ENCODE results near the gene PTPRD. TPM values are rescaled to one million over a fixed set of nuclear protein-coding genes. Genes with fewer than 3 reads are reported as not detected.
"Not testable (repeated sequence)": the region's sequence is repeated elsewhere in the genome, so short reads cannot be mapped to it uniquely, and the experiment has no call there.

The PTPRD gene
- polyA plus RNA-seq, 1 donor from 2014 or later: not detected

GRCh38 chr9:10562581-10563343 lies 50.0 kb downstream of the PTPRD start:
- Mint-ChIP-seq H3K4me3 (no peak overlapping the region), H3K9me3 (peaks cover 1 to 10% (median 3%) of the 10 kb centered on the region in 3 donors), H3K36me3 (no peaks in the 10 kb centered on the region), H3K27ac (no peak overlapping the region), H3K27me3 (no peaks in the 10 kb centered on the region), H3K4me1 (no peaks in the 10 kb centered on the region)

DNA sequence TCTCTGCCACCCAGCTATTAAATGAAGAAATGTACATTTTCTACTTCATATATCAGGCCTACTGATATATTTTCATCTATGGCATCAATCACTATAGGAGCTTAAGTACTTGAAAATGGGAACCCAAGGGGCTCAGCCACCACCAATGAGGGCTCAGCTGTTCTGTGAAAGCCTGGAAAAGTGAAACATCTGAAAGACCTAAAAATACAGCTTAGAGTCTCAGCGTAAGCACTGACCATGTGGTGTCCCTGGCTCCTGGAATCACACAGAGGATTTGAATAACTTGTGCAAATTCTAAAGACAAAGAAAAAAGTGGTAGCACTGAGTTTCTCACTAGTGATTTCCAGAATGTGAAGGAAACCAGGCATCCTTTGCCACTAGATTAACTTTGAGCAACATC lies 64.5 kb downstream of the PTPRD start:
- Mint-ChIP-seq H3K27me3 (no peaks in the 10 kb centered on the region), H3K27ac (no peak overlapping the region), H3K4me3 (no peak overlapping the region), H3K9me3 (peaks cover 0 to 4% (median 4%) of the 10 kb centered on the region in 3 donors), H3K36me3 (no peaks in the 10 kb centered on the region), H3K4me1 (no peaks in the 10 kb centered on the region)

DNA sequence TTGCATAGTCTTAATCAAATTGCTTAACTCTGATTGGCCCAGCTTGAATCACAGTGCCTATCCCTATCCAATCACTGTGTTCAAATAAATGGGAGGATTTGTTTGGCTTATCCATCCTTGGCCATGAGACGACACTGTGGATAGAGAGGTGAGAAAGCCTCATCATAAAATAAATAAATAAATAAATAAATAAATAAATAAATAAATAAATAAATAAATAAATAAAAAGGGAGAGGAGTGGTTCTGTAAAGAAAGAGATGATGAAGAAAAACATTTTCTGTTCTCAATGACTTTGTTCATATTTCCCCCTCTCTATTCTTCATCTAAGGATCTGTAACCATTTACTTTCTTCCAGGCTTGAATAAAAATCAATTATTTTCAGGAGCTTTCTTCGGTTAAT lies 74.7 kb downstream of the PTPRD start:
- Mint-ChIP-seq H3K27me3 (no peaks in the 10 kb centered on the region), H3K4me3 (no peak overlapping the region), H3K36me3 (no peaks in the 10 kb centered on the region), H3K4me1 (no peaks in the 10 kb centered on the region), H3K9me3 (peaks cover 0 to 5% (median 3%) of the 10 kb centered on the region in 3 donors), H3K27ac (no peak overlapping the region)

GRCh38 chr9:10534850-10535249 lies 78.0 kb downstream of the PTPRD start:
- H3K27ac Mint-ChIP-seq: no peak overlapping the region
- no peaks in the 10 kb centered on the region for H3K27me3 Mint-ChIP-seq
- no peaks in the 10 kb centered on the region for H3K4me1 Mint-ChIP-seq
- H3K4me3 Mint-ChIP-seq: no peak overlapping the region
- no peaks in the 10 kb centered on the region for H3K36me3 Mint-ChIP-seq
- H3K9me3 Mint-ChIP-seq: peaks cover 0 to 2% (median 0%) of the 10 kb centered on the region in 3 donors

DNA sequence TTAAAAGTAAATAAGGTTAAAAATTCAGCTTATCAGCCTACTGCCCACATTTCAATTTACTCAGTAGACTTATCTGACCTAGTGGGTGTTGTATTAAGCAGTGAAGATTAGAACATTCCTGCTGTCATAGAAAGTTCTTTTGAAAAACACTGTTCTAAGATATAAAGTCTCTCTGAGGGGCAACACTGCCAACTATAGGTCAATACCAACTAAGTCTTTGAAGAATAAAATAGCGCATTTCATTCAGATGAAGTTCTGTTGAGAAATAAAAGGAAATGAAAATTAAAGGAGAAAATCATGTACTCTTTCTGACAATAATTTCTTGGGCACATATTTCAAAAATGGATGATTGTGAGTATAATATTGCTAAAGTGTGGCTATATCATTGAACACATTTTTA lies 86.8 kb downstream of the PTPRD start:
- Mint-ChIP-seq H3K4me3 (no peak overlapping the region), H3K9me3 (peaks cover 0 to 5% (median 0%) of the 10 kb centered on the region in 3 donors), H3K27ac (no peak overlapping the region), H3K27me3 (no peaks in the 10 kb centered on the region), H3K4me1 (no peaks in the 10 kb centered on the region), H3K36me3 (no peaks in the 10 kb centered on the region)

- Mint-ChIP-seq H3K36me3 (no peaks in the 10 kb centered on the region), H3K4me1 (no peaks in the 10 kb centered on the region), H3K27ac (no peak overlapping the region), H3K27me3 (no peaks in the 10 kb centered on the region), H3K9me3 (peaks cover 0 to 8% (median 0%) of the 10 kb centered on the region in 3 donors), H3K4me3 (no peak overlapping the region)
These were observed 89.6 kb downstream of the PTPRD start for GRCh38 chr9:10523164-10523563.

- H3K4me1 Mint-ChIP-seq: no peaks in the 10 kb centered on the region
- H3K27me3 Mint-ChIP-seq: no peaks in the 10 kb centered on the region
- no peak overlapping the region for H3K27ac Mint-ChIP-seq
- no peak overlapping the region for H3K4me3 Mint-ChIP-seq
- no peaks in the 10 kb centered on the region for H3K36me3 Mint-ChIP-seq
- H3K9me3 Mint-ChIP-seq: peaks cover 0 to 8% (median 2%) of the 10 kb centered on the region in 3 donors
These were observed 100.7 kb downstream of the PTPRD start for GRCh38 chr9:10512144-10512543.

- H3K27me3 Mint-ChIP-seq: no peaks in the 10 kb centered on the region
- no peak overlapping the region for H3K4me3 Mint-ChIP-seq
- H3K4me1 Mint-ChIP-seq: no peaks in the 10 kb centered on the region
- H3K36me3 Mint-ChIP-seq: no peaks in the 10 kb centered on the region
- no peak overlapping the region for H3K27ac Mint-ChIP-seq
- H3K9me3 Mint-ChIP-seq: peaks cover 2 to 15% (median 8%) of the 10 kb centered on the region in 3 donors
These were observed 123.9 kb downstream of the PTPRD start for GRCh38 chr9:10488937-10489336.

DNA sequence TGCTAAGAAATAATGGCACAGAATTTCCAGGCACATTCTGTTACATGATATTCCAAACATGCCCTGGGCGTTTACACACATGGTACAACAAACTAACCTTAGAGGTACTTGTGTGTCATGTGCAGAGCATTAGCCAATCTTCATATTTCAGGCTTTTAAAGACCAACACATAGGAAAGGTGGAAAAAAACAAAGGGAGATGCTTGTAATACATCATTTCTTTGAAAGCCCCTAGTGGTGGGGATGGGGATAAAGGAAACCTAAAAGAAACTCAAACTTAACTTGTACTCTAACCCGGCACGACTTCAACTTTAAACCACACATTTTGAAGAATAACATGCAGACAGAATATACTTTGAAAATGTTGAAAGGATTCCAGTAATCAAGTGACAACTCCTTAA lies 133.6 kb downstream of the PTPRD start:
- H3K4me1 Mint-ChIP-seq: peaks cover 0 to 1% (median 0%) of the 10 kb centered on the region in 3 donors
- H3K4me3 Mint-ChIP-seq: no peak overlapping the region
- H3K36me3 Mint-ChIP-seq: no peaks in the 10 kb centered on the region
- H3K27ac Mint-ChIP-seq: no peak overlapping the region
- peaks cover 0 to 13% (median 13%) of the 10 kb centered on the region in 3 donors for H3K9me3 Mint-ChIP-seq
- no peaks in the 10 kb centered on the region for H3K27me3 Mint-ChIP-seq

GRCh38 chr9:10449201-10449617 lies 163.6 kb downstream of the PTPRD start:
- H3K9me3 Mint-ChIP-seq, H3K4me3 Mint-ChIP-seq, H3K36me3 Mint-ChIP-seq, H3K27ac Mint-ChIP-seq, H3K4me1 Mint-ChIP-seq, H3K27me3 Mint-ChIP-seq: not testable (repeated sequence)

DNA sequence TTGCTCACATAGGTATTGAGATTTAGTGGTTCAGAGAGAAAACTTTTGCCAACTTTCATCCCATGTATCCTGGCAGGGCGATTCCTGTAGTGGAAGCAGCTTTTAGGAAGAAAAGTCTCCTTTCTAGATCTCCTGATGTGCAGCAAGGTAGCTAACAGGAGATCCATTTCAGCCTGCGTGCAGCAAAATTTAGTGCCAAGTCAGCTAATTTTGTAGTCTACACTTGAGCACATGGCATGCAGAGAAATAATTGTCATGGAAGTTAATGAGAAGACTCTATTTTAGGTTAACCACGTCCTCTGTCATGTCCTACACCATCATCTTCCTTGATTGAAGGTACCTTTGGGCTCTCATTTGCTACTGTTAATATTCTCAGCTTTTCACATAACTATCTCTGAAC lies 165.8 kb downstream of the PTPRD start:
- Mint-ChIP-seq H3K4me1 (no peaks in the 10 kb centered on the region), H3K27ac (no peak overlapping the region), H3K27me3 (no peaks in the 10 kb centered on the region), H3K4me3 (no peak overlapping the region), H3K36me3 (no peaks in the 10 kb centered on the region), H3K9me3 (peaks cover 0 to under 1% (median 0%) of the 10 kb centered on the region in 3 donors)

GRCh38 chr9:10443868-10444204 lies 169.0 kb downstream of the PTPRD start:
- H3K4me1 Mint-ChIP-seq: peaks cover 0 to 1% (median 0%) of the 10 kb centered on the region in 3 donors
- no peak overlapping the region for H3K27ac Mint-ChIP-seq
- H3K36me3 Mint-ChIP-seq: no peaks in the 10 kb centered on the region
- no peak overlapping the region for H3K4me3 Mint-ChIP-seq
- H3K9me3 Mint-ChIP-seq: no peaks in the 10 kb centered on the region
- H3K27me3 Mint-ChIP-seq: no peaks in the 10 kb centered on the region

DNA sequence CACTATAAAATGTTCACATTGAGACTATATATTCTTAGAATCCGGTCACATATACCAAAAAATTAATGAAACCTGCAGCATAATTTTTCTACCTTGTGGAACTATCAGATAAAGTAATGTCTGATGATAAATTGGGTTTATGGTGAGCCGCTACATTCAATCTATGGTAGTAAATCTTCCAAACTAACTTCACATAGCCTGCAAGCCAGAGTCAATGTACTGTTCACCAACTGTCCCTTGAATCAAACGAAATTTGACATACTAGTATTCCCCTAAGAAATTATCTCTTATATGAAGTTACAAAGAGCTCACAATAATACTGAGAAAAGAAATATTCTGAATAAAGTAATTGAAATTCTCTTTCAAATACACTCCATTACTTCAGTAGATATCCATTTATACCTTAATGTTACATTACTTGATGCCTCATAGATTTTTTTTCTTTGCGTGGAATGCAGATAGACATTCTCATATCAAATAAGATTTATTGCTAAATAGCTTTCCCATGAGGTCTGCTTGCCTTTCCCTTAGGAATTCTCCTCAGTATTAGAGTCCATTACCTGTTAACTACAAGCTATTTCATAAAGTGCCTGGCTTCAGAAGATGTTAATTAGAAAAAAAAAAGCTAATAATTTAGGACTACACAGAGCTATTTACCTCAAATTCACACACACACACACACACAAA lies 169.5 kb downstream of the PTPRD start:
- no peaks in the 10 kb centered on the region for H3K9me3 Mint-ChIP-seq
- H3K36me3 Mint-ChIP-seq: no peaks in the 10 kb centered on the region
- H3K4me3 Mint-ChIP-seq: no peak overlapping the region
- H3K4me1 Mint-ChIP-seq: peaks cover 0 to 1% (median 0%) of the 10 kb centered on the region in 3 donors
- no peak overlapping the region for H3K27ac Mint-ChIP-seq
- H3K27me3 Mint-ChIP-seq: no peaks in the 10 kb centered on the region

GRCh38 chr9:10438955-10439354 lies 173.8 kb downstream of the PTPRD start:
- Mint-ChIP-seq H3K4me3 (no peak overlapping the region), H3K9me3 (no peaks in the 10 kb centered on the region), H3K4me1 (peaks cover 0 to 1% (median 0%) of the 10 kb centered on the region in 3 donors), H3K27ac (no peak overlapping the region), H3K36me3 (no peaks in the 10 kb centered on the region), H3K27me3 (no peaks in the 10 kb centered on the region)

GRCh38 chr9:10436756-10437155 lies 176.0 kb downstream of the PTPRD start:
- H3K9me3 Mint-ChIP-seq: peaks cover 0 to 3% (median 3%) of the 10 kb centered on the region in 3 donors
- no peak overlapping the region for H3K27ac Mint-ChIP-seq
- no peak overlapping the region for H3K4me3 Mint-ChIP-seq
- peaks cover 0 to 1% (median 0%) of the 10 kb centered on the region in 3 donors for H3K4me1 Mint-ChIP-seq
- no peaks in the 10 kb centered on the region for H3K36me3 Mint-ChIP-seq
- no peaks in the 10 kb centered on the region for H3K27me3 Mint-ChIP-seq

DNA sequence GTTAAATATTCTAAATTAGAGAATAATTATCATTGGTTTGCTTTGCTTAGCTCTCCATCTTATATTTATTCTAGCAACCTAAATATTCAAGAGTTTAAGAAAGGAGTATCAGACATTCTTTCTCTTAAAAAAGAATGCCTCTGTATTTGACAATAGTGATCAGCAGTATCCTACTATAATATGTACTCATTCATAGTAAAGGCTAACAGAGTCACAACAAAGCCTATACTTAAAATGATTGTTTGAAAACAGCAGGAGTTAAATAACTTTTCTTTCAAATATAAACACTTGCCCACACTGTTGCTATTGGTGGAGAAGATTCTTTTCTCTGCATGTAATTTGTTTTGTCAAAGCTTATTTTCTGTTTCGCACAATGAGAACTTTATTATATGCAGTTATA lies 178.4 kb downstream of the PTPRD start:
- H3K4me1 Mint-ChIP-seq: peaks cover 0 to 1% (median 0%) of the 10 kb centered on the region in 3 donors
- no peak overlapping the region for H3K4me3 Mint-ChIP-seq
- H3K27ac Mint-ChIP-seq: no peak overlapping the region
- no peaks in the 10 kb centered on the region for H3K36me3 Mint-ChIP-seq
- H3K27me3 Mint-ChIP-seq: no peaks in the 10 kb centered on the region
- H3K9me3 Mint-ChIP-seq: peaks cover 0 to 3% (median 3%) of the 10 kb centered on the region in 3 donors
